Measurements from ENCODE around the gene CSN1S1.

The CSN1S1 gene

GRCh38 chr4:69894721-69895120, 36.1 kb upstream of the CSN1S1 start:
- no peak overlapping the region for H3K27ac ChIP-seq
- H3K9me3 ChIP-seq (ENCODE audit: control insufficient read depth, low read length), result peaks cover 2% of the 10 kb centered on the region
- no peak overlapping the region for H2AFZ ChIP-seq
- H3K4me1 ChIP-seq, result no peaks in the 10 kb centered on the region
- H3K4me3 ChIP-seq (ENCODE audit: low read depth, low read length), result no peak overlapping the region
- H3K9ac ChIP-seq, result no peak overlapping the region
- no peaks in the 10 kb centered on the region for H3K27me3 ChIP-seq (ENCODE audit: control insufficient read depth, insufficient read depth, low read length)
- no peak for TF ChIP-seq CTCF (IDR thresholded peaks at IDR 0.05)
- no peaks in the 10 kb centered on the region for H3K79me2 ChIP-seq
- no peak overlapping the region for H3K4me2 ChIP-seq (ENCODE audit: low read length)
- H3K36me3 ChIP-seq (ENCODE audit: control insufficient read depth, insufficient read depth, low read length), result no peaks in the 10 kb centered on the region

DNA sequence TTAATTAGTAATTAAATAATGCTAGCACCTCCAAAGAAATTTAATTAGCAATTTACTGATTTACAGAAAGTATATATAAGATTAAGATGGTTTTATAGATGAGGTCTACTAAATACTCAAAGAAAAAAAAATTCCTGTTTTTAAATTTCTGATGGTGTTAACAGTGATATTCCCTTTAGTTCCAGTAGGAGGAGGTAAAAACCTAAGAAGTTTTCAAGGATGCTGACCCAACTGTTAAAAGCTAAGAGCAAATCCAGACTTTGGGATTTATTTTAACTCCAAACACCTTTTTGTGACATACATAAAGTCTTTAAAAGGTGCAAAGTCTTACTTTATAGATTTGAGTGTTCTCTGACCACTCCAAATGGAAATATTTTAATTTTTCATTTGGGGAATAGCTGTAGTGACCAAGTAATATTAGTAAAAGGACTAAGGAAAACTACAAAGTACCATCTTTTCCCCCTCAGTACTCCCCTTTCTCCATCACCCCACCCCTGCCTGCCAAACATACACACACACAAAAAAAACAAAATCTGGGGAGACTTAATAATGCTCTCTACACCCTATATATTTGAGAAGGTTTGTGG, 34.2 kb upstream of the CSN1S1 start:
- H2AFZ ChIP-seq, result no peak overlapping the region
- H3K4me1 ChIP-seq, result no peaks in the 10 kb centered on the region
- no peaks in the 10 kb centered on the region for H3K36me3 ChIP-seq (ENCODE audit: control insufficient read depth, insufficient read depth, low read length)
- no peak overlapping the region for H3K9ac ChIP-seq
- no peak overlapping the region for H3K4me2 ChIP-seq (ENCODE audit: low read length)
- TF ChIP-seq CTCF (IDR thresholded peaks at IDR 0.05), result no peak
- no peaks in the 10 kb centered on the region for H3K79me2 ChIP-seq
- H3K27ac ChIP-seq, result no peak overlapping the region
- H3K4me3 ChIP-seq (ENCODE audit: low read depth, low read length), result no peak overlapping the region
- no peaks in the 10 kb centered on the region for H3K27me3 ChIP-seq (ENCODE audit: control insufficient read depth, insufficient read depth, low read length)
- H3K9me3 ChIP-seq (ENCODE audit: control insufficient read depth, low read length), result no peaks in the 10 kb centered on the region

DNA sequence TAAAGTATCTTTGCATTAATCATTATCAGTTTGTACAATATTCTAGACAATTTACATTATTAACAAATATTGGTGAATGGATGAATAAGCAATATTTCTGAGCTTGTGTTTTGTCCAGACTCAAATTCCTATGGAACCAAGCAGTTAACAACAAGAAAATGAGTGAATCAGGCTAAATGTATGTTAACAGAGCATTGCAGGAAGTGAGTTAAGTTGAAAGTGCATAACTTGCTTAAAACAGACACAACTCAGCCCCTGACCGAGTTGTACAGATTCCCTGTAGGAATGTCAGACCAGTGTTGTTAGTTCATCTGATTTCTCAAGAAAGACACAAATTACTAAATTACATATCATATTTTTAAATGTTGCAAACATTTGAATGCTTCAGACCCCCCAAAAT, 23.7 kb upstream of the CSN1S1 start:
- no peak for TF ChIP-seq CTCF (IDR thresholded peaks at IDR 0.05)
- H3K36me3 ChIP-seq (ENCODE audit: control insufficient read depth, insufficient read depth, low read length), result no peaks in the 10 kb centered on the region
- no peak overlapping the region for H3K4me2 ChIP-seq (ENCODE audit: low read length)
- no peak overlapping the region for H3K9ac ChIP-seq
- no peak overlapping the region for H3K27ac ChIP-seq
- H3K4me1 ChIP-seq, result no peaks in the 10 kb centered on the region
- no peaks in the 10 kb centered on the region for H3K79me2 ChIP-seq
- no peaks in the 10 kb centered on the region for H3K27me3 ChIP-seq (ENCODE audit: control insufficient read depth, insufficient read depth, low read length)
- no peak overlapping the region for H3K4me3 ChIP-seq (ENCODE audit: low read depth, low read length)
- no peak overlapping the region for H2AFZ ChIP-seq
- no peaks in the 10 kb centered on the region for H3K9me3 ChIP-seq (ENCODE audit: control insufficient read depth, low read length)

- TF ChIP-seq CTCF (IDR thresholded peaks at IDR 0.05), result no peak
- Histone ChIP-seq H3K27ac (no peak overlapping the region), H3K9ac (no peak overlapping the region), H3K4me1 (no peaks in the 10 kb centered on the region), H2AFZ (no peak overlapping the region), H3K27me3 (ENCODE audit: control insufficient read depth, insufficient read depth, low read length) (no peaks in the 10 kb centered on the region), H3K4me3 (ENCODE audit: low read depth, low read length) (no peak overlapping the region), H3K36me3 (ENCODE audit: control insufficient read depth, insufficient read depth, low read length) (no peaks in the 10 kb centered on the region), H3K79me2 (no peaks in the 10 kb centered on the region), H3K9me3 (ENCODE audit: control insufficient read depth, low read length) (no peaks in the 10 kb centered on the region), H3K4me2 (ENCODE audit: low read length) (no peak overlapping the region)
These were observed 21.7 kb upstream of the CSN1S1 start for GRCh38 chr4:69909195-69909594.

GRCh38 chr4:69910016-69910782, 20.7 kb upstream of the CSN1S1 start:
- Histone ChIP-seq H3K27ac (no peak overlapping the region), H3K9ac (no peak overlapping the region), H2AFZ (no peak overlapping the region), H3K27me3 (ENCODE audit: control insufficient read depth, insufficient read depth, low read length) (no peaks in the 10 kb centered on the region), H3K79me2 (no peaks in the 10 kb centered on the region), H3K4me3 (ENCODE audit: low read depth, low read length) (no peak overlapping the region), H3K4me2 (ENCODE audit: low read length) (no peak overlapping the region), H3K4me1 (no peaks in the 10 kb centered on the region), H3K36me3 (ENCODE audit: control insufficient read depth, insufficient read depth, low read length) (no peaks in the 10 kb centered on the region), H3K9me3 (ENCODE audit: control insufficient read depth, low read length) (no peaks in the 10 kb centered on the region)
- no peak for TF ChIP-seq CTCF (IDR thresholded peaks at IDR 0.05)

All from parathyroid adenoma (tissue), 2 donors.